ENCODE measurements around the gene CCL24.
"Not testable (repeated sequence)": the region's sequence is repeated elsewhere in the genome, so short reads cannot be mapped to it uniquely, and the experiment has no call there.

CCL24 gene

GRCh38 chr7:75813781-75814236, at the start of gene CCL24:
CCL24 (minus strand) TSS chr7:75813806; CDS start chr7:75813715, 91 bp downstream.
- no peak for DNase-seq (ENCODE audit: low spot score)

- DNase-seq (ENCODE audit: low spot score) = no peak
Observed at GRCh38 chr7:75861636-75862035, 48.0 kb upstream of the CCL24 start.

GRCh38 chr7:75858410-75858809, 44.8 kb upstream of the CCL24 start:
- no peak for DNase-seq (ENCODE audit: low spot score)

GRCh38 chr7:75856536-75856935, 42.9 kb upstream of the CCL24 start:
- DNase-seq (ENCODE audit: low spot score) = no peak

- DNase-seq (ENCODE audit: low spot score) = not testable (repeated sequence)
Observed at GRCh38 chr7:75854813-75855345, 41.3 kb upstream of the CCL24 start.

GRCh38 chr7:75854233-75854632, 40.6 kb upstream of the CCL24 start:
- DNase-seq (ENCODE audit: low spot score) = no peak

GRCh38 chr7:75850235-75850634, 36.6 kb upstream of the CCL24 start:
- no peak for DNase-seq (ENCODE audit: low spot score)

- no peak for DNase-seq (ENCODE audit: low spot score)
Observed at GRCh38 chr7:75849573-75849972, 36.0 kb upstream of the CCL24 start.

GRCh38 chr7:75847707-75848106, 34.1 kb upstream of the CCL24 start:
- no peak for DNase-seq (ENCODE audit: low spot score)

GRCh38 chr7:75845132-75845531, 31.5 kb upstream of the CCL24 start:
- DNase-seq (ENCODE audit: low spot score) = not testable (repeated sequence)

GRCh38 chr7:75844158-75844557, 30.6 kb upstream of the CCL24 start:
- DNase-seq (ENCODE audit: low spot score) = no peak

- no peak for DNase-seq (ENCODE audit: low spot score)
Observed at GRCh38 chr7:75843613-75844116, 30.1 kb upstream of the CCL24 start.

GRCh38 chr7:75842836-75843446, 29.3 kb upstream of the CCL24 start:
- no peak for DNase-seq (ENCODE audit: low spot score)

GRCh38 chr7:75840029-75840428, 26.4 kb upstream of the CCL24 start:
- no peak for DNase-seq (ENCODE audit: low spot score)

GRCh38 chr7:75838281-75838930, 24.8 kb upstream of the CCL24 start:
- not testable (repeated sequence) for DNase-seq (ENCODE audit: low spot score)

GRCh38 chr7:75836798-75837197, 23.2 kb upstream of the CCL24 start:
- no peak for DNase-seq (ENCODE audit: low spot score)

- DNase-seq (ENCODE audit: low spot score) = no peak
Observed at GRCh38 chr7:75835688-75836285, 22.2 kb upstream of the CCL24 start.

GRCh38 chr7:75833662-75834061, 20.1 kb upstream of the CCL24 start:
- not testable (repeated sequence) for DNase-seq (ENCODE audit: low spot score)

GRCh38 chr7:75830978-75831377, 17.4 kb upstream of the CCL24 start:
- no peak for DNase-seq (ENCODE audit: low spot score)

GRCh38 chr7:75829656-75830055, 16.1 kb upstream of the CCL24 start:
- DNase-seq (ENCODE audit: low spot score) = not testable (repeated sequence)

GRCh38 chr7:75823198-75823910, 9.7 kb upstream of the CCL24 start:
- DNase-seq (ENCODE audit: low spot score) = no peak

- DNase-seq (ENCODE audit: low spot score) = no peak
Observed at GRCh38 chr7:75820688-75821087, 7.1 kb upstream of the CCL24 start.

All from ecto neural progenitor cell (in vitro differentiated cells).